Measurements from ENCODE around the gene PLEK2. TPM values are rescaled to one million over a fixed set of nuclear protein-coding genes. Genes with fewer than 3 reads are reported as not detected.

Gene PLEK2
- polyA plus RNA-seq, 1 experiment, result 1.6 TPM

DNA sequence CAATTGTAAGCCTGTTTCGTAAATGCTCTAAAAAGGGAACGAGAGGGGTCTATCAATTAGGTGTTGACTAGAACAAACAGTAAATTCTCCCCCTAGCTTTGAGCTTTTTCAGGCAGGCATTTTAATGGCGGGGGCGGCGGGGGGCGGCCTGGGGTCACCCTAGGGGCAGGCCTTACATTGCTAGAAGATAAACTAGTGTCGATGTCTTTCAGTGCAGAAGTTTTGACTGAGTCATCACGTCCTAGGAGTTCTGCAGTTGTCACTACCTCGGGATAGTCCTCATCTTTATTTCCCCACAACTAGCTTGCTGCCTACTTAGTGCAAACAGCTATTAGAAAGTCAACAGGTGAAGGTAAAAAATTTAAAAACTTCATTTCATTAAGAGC lies 54.0 kb downstream of the PLEK2 start:
- no peak overlapping the region for H3K27ac ChIP-seq (ENCODE audit: low read depth, low read length)
- POLR2A ChIA-PET, result interaction anchor here (0.6 kb wide), 1 partner anchor 22 kb away, joined by 5 read pairs; no protein-coding TSS in a partner anchor

DNA sequence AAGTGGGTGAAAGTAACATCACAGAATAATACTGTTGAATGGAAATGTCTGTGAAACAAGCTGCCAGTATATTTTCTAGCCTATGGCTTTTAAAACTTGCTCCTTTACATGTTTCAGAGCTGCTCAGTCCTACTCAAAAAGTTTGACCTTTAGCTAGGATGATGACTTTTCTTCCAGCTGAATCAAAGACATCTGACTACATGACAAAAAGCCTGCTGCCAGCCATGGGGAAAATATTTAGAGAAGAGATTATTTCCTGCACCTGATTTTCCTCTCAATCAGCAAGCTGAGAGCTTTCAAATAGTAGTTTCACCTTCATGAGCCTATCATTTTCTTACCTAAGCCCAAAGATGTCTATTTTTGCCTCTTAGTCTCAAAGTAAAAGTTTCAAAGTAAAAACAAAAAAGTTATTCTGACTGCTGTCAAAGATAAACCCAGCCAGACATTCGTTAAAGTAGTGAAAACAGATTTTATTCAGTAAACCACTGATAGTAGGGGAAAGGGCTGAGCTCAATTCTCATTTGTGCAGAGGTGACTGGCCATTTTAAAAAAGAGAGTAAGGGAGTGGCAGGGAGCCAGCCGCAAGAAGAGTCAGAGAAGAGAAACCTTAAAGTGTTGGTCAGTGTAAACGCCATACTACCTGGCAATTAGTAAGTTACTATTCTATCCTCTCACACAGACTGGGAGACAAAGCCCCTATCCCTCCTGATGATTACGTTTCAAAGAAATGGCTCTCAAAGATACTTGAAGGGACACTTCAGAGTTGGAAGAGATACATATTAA lies 54.6 kb downstream of the PLEK2 start:
- POLR2A ChIA-PET, result no interaction called here
- H3K4me3 ChIP-seq (ENCODE audit: low read depth, low read length), result peak overlapping the region; percentile 97
- TF ChIP-seq, protein P1, sequence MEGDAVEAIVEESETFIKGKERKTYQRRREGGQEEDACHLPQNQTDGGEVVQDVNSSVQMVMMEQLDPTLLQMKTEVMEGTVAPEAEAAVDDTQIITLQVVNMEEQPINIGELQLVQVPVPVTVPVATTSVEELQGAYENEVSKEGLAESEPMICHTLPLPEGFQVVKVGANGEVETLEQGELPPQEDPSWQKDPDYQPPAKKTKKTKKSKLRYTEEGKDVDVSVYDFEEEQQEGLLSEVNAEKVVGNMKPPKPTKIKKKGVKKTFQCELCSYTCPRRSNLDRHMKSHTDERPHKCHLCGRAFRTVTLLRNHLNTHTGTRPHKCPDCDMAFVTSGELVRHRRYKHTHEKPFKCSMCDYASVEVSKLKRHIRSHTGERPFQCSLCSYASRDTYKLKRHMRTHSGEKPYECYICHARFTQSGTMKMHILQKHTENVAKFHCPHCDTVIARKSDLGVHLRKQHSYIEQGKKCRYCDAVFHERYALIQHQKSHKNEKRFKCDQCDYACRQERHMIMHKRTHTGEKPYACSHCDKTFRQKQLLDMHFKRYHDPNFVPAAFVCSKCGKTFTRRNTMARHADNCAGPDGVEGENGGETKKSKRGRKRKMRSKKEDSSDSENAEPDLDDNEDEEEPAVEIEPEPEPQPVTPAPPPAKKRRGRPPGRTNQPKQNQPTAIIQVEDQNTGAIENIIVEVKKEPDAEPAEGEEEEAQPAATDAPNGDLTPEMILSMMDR (IDR thresholded peaks at IDR 0.05; ENCODE audit: low read depth, low read length), result no peak

More for the DNA sequence above, 54.0 kb downstream of the PLEK2 start:
- Histone ChIP-seq H3K27me3 (ENCODE audit: control insufficient read depth, insufficient read depth, low read length) (no peaks in the 10 kb centered on the region), H3K4me3 (ENCODE audit: low read depth, low read length) (peak overlapping the region; percentile 97), H3K9me3 (ENCODE audit: control insufficient read depth, insufficient read depth, low read length) (peaks cover 2% of the 10 kb centered on the region; the same call in 1 of the 2 replicates)
- CTCF ChIA-PET, result no interaction called here
- no peak for DNase-seq (ENCODE audit: low read depth, low spot score)
- TF ChIP-seq, protein P1 (IDR thresholded peaks at IDR 0.05; ENCODE audit: low read depth, low read length), result no peak

GRCh38 chr14:67352055-67352454 lies 59.9 kb downstream of the PLEK2 start:
- Histone ChIP-seq H3K9me3 (ENCODE audit: control insufficient read depth, insufficient read depth, low read length) (no peaks in the 10 kb centered on the region), H3K4me3 (ENCODE audit: low read depth, low read length) (no peak overlapping the region), H3K27ac (ENCODE audit: low read depth, low read length) (no peak overlapping the region), H3K27me3 (ENCODE audit: control insufficient read depth, insufficient read depth, low read length) (no peaks in the 10 kb centered on the region)
- TF ChIP-seq, protein P1 (IDR thresholded peaks at IDR 0.05; ENCODE audit: low read depth, low read length), result no peak
- POLR2A ChIA-PET, result no interaction called here
- DNase-seq (ENCODE audit: low read depth, low spot score), result no peak
- CTCF ChIA-PET, result interaction anchor here (2.7 kb wide), 1 partner anchor 8 kb away, joined by 19 read pairs; the partner anchor contains the start of genes ATP6V1D and EIF2S1

More for the DNA sequence above, 54.6 kb downstream of the PLEK2 start:
- H3K27me3 ChIP-seq (ENCODE audit: control insufficient read depth, insufficient read depth, low read length), result no peaks in the 10 kb centered on the region
- CTCF ChIA-PET, result interaction anchor here (0.6 to 1.5 kb wide), 2 partner anchors 15 to 191 kb away, joined by 3 to 5 read pairs; no protein-coding TSS in a partner anchor
- DNase-seq (ENCODE audit: low read depth, low spot score), result no peak
- no peak overlapping the region for H3K27ac ChIP-seq (ENCODE audit: low read depth, low read length)
- peaks cover 2% of the 10 kb centered on the region; the same call in 1 of the 2 replicates for H3K9me3 ChIP-seq (ENCODE audit: control insufficient read depth, insufficient read depth, low read length)

GRCh38 chr14:67345583-67345982 lies 66.4 kb downstream of the PLEK2 start:
- DNase-seq (ENCODE audit: low read depth, low spot score), result no peak
- no peak overlapping the region for H3K4me3 ChIP-seq (ENCODE audit: low read depth, low read length)
- no peaks in the 10 kb centered on the region; the same call in 1 of the 2 replicates for H3K9me3 ChIP-seq (ENCODE audit: control insufficient read depth, insufficient read depth, low read length)
- H3K27ac ChIP-seq (ENCODE audit: low read depth, low read length), result no peak overlapping the region
- TF ChIP-seq, protein P1 (IDR thresholded peaks at IDR 0.05; ENCODE audit: low read depth, low read length), result no peak
- POLR2A ChIA-PET, result no interaction called here
- no peaks in the 10 kb centered on the region for H3K27me3 ChIP-seq (ENCODE audit: control insufficient read depth, insufficient read depth, low read length)
- CTCF ChIA-PET, result interaction anchor here (1.5 kb wide), 1 partner anchor 14 kb away, joined by 7 read pairs; the partner anchor contains the start of genes ATP6V1D and EIF2S1

All from AG04450 (cell line).